DND-41 (cell line): ENCODE measurements around the gene SCYGR6.

Experiments used
- EZH2 ChIP-seq: IDR thresholded peaks from 3 replicates; pipeline ENCODE4 v1.6.1; 2012; ENCODE audit warnings: borderline replicate concordance, low read depth, mild to moderate bottlenecking, moderate library complexity, low read length, inconsistent platforms; ENCODE audit not compliant: severe bottlenecking
- TF ChIP-seq, protein P1 (sequence below): IDR thresholded peaks from 2 replicates; pipeline ENCODE4 v1.5.1; 2012; ENCODE audit warnings: borderline replicate concordance, low read length, moderate library complexity, mild to moderate bottlenecking; ENCODE audit not compliant: poor library complexity, severe bottlenecking; ENCODE audit errors: extremely low read depth

DNA sequence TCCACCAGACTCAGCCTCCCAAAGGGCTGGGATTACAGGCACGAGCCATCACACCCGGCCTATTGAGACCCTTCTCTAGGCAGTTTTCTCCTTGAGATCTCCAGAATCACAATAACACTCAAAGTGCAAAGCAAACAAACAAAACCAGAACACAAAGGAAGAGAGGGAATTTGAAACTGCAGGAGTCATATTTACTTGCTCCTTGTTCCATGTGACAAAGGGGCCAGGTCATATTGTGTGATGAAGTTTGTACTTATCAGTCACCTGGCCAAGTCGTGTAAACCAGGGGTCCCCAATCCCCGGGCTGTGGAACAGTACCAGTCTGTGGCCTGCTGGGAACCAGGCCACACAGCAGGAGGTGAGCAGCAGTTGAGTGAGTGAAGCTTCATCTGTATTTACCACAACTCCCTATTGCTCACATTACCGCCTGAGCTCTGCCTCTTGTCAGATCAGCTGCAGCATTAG, 47.7 kb upstream of the SCYGR6 start:
- TF ChIP-seq EZH2, result no peak
- TF ChIP-seq, protein P1, sequence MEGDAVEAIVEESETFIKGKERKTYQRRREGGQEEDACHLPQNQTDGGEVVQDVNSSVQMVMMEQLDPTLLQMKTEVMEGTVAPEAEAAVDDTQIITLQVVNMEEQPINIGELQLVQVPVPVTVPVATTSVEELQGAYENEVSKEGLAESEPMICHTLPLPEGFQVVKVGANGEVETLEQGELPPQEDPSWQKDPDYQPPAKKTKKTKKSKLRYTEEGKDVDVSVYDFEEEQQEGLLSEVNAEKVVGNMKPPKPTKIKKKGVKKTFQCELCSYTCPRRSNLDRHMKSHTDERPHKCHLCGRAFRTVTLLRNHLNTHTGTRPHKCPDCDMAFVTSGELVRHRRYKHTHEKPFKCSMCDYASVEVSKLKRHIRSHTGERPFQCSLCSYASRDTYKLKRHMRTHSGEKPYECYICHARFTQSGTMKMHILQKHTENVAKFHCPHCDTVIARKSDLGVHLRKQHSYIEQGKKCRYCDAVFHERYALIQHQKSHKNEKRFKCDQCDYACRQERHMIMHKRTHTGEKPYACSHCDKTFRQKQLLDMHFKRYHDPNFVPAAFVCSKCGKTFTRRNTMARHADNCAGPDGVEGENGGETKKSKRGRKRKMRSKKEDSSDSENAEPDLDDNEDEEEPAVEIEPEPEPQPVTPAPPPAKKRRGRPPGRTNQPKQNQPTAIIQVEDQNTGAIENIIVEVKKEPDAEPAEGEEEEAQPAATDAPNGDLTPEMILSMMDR, result no peak
